Fibroblast of the aortic adventitia (primary cell): ENCODE data around the gene PPP2R5D. TPM values are rescaled to one million over a fixed set of nuclear protein-coding genes. Genes with fewer than 3 reads are reported as not detected.

ENCODE experiments used
- DNase-seq: peaks from one replicate; pipeline ENCODE4 v3.0.0-alpha.2; 2010; ENCODE audit warnings: low read depth
- H3K4me3 ChIP-seq: 2 replicates; pipeline ENCODE4 v1.5.1; 2011; ENCODE audit warnings: low read depth, mild to moderate bottlenecking, control low read depth, low read length, moderate library complexity
- total RNA-seq: library from RNA; depleted of rRNA; stranded (reverse); fragments of >200 nt; gene quantifications from 2 replicates; pipeline ENCODE4 v1.2.3, GENCODE V29; 2012; ENCODE audit warnings: low replicate concordance
- TF ChIP-seq, protein P1 (sequence below): IDR thresholded peaks from 2 replicates; pipeline ENCODE4 v1.5.1; 2011; ENCODE audit warnings: mild to moderate bottlenecking, low read length, control low read depth, inconsistent platforms; ENCODE audit not compliant: insufficient read depth

PPP2R5D gene
- total RNA-seq, 1 donor: 46.9 TPM

DNA sequence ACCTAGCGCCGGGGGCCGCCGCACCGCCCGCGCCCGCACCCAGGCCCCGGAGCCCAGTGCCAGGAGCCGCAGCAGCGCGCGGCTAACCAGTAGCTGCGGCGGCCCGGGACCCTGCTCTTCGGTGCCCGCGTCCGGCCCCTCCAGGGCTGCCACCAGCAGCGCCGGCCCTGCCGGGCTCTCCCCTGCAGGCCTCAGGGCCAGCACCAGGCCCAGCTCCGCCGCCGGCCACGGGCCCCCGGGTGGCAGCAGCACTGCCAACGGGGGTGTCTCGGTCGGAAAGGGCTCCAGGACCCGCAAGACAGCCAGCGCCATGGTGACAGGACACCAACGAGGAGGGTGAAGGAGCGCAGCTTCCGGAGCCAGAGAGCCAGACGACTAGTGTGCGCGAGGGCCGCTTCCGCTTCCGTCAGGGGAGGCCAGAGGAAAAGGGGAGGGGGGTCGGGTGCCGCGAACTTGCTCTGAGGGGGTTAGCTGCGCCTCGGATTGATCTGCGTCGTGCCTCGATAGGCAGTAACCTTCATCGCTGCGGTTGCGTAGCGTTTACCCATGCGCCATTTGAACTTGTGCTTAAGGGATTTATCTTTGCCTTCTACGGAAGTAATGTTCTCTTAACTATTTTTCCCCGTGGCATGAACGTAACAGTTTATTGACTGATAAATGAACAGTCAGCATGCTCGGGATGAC lies 5.4 kb upstream of the PPP2R5D start, which contains the start of gene PEX6:
Gene PEX6 (minus strand): TSS at position 343 of the 684 bp plus-strand sequence. CDS start 31 bp downstream, at position 312.
- DNase-seq: peak; percentile 72

DNA sequence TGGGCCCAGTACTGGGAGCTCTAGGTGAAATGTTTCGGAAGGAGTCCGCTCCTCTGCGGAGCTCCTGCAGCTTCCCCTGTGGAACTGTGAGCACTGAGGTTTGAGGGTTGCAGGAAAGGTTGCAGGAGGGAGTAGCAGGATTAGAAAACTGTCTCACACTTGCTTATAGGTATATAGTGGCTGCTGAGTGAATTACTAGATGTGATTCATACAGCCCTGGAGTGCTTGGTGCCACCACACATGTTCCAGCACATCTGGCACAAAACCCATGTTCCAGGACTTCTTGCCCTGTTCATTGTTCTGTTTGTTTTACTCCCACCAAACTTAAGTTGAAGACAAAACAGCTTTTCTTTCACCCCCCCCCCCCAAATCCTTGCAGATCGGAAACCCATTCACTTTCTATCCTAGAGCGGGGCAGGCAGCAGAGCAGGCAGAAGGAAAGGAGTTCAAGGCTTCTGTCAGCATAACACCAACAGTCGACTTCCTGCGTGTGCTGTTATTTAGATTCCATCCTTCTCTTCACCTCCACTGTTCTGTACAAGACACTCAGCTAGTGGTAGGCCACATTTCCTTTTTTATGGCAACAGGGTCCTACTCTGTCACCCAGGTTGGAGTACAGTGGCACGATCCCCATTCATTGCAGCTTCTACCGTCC lies 4.7 kb upstream of the PPP2R5D start:
- TF ChIP-seq, protein P1, sequence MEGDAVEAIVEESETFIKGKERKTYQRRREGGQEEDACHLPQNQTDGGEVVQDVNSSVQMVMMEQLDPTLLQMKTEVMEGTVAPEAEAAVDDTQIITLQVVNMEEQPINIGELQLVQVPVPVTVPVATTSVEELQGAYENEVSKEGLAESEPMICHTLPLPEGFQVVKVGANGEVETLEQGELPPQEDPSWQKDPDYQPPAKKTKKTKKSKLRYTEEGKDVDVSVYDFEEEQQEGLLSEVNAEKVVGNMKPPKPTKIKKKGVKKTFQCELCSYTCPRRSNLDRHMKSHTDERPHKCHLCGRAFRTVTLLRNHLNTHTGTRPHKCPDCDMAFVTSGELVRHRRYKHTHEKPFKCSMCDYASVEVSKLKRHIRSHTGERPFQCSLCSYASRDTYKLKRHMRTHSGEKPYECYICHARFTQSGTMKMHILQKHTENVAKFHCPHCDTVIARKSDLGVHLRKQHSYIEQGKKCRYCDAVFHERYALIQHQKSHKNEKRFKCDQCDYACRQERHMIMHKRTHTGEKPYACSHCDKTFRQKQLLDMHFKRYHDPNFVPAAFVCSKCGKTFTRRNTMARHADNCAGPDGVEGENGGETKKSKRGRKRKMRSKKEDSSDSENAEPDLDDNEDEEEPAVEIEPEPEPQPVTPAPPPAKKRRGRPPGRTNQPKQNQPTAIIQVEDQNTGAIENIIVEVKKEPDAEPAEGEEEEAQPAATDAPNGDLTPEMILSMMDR: no peak
- peak; percentile 31 for DNase-seq
- peak overlapping the region; percentile 82 for H3K4me3 ChIP-seq

More for the DNA sequence above, 5.4 kb upstream of the PPP2R5D start, which contains the start of gene PEX6:
- TF ChIP-seq, protein P1: no peak
- peak within 1 kb of the TSS; percentile 82 for H3K4me3 ChIP-seq

DNA sequence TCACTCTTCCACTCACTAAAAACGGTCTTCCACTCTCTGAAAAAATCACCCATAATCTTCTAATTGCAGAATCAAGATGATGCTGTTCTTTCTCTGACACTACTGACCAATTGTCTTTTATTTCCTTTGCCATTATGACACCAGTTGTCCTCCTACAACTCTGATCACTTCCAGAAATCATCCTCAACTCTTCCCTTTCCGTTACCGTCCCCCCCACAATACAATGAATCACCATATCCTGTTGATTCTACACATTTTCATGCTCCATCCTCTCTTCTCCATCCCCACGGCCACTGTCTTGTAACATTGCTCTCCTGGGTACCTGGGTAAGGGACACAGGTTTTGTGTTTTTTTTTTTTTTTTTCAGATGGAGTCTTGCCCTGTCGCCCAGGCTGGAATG lies 2.5 kb upstream of the PPP2R5D start:
- TF ChIP-seq, protein P1: no peak
- no peak overlapping the region for H3K4me3 ChIP-seq
- DNase-seq: no peak

DNA sequence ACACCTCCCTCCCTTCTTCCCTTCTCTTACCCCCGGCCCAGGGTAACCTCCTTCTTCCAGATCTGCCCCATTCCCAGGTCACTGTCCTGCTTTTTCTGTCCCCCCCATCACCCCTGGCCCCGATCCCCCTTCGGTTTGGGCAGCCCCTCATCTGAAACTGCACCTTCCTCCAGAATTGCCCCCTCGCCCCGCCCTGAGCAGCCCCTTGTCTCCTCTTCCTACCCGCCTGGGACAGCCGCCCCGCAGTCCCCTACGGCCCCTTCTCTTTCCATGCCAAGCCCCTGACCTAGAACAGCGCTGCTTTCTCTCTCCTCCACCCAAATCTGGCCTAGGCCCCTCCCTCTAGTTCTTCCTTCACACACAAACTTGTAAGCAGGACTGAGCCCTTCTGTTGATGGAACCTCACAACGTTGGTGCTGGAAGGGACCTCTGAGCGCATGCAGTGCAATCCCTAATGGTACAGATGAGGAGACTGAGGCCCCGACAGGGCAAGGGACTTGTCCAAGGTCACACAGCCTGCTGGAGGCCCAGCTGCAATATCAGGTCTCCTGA lies 630 bp downstream of the PPP2R5D start:
- peak overlapping the region; percentile 79 for H3K4me3 ChIP-seq
- peak; percentile 28 for DNase-seq
- TF ChIP-seq, protein P1: no peak

DNA sequence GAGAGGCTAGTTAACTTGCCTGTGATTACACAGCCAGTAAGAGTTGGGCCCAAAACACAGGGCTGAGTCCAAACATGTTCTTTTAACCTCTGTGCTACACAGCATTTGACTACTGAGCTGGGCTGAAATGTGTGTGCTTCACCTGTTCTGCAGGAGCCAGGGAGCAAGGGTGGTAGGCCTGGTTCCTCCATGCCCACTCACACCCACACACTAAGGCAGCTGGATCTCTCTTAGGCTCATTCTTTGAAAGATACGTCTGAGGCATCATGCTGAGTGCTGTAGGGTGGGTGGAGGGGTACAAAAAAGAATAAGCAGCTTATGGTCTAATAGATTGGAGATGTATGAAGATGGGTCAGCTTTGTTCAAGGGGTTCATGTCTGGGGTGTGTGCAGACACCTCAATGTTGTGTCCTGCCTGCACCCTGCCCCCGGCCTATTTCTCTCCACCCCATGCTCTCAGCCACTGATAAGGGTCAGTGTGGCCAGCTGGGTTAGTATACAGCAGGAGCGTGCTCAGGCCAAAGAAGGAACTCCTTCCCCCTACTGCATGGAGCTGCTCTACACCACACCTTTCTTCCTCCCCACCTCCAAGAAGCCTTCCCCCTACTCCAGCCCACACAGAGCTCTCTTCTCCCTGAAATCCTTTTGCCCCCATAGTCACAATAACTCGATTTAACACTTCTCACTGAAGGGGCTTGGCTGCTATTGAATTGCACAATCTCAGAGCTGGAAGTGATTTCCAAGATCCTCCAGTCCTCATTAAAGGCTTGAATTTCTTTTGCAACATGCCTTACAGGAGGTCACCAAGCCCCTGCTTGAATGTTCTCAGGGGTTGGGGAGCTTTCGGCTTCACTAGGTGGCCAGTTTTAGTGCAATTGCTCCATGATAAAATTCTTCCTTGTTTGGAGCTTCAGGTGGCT lies 3.4 kb downstream of the PPP2R5D start:
- H3K4me3 ChIP-seq: no peak overlapping the region
- TF ChIP-seq, protein P1: no peak
- no peak for DNase-seq

- DNase-seq: peak; percentile 87
- H3K4me3 ChIP-seq: no peak overlapping the region
- TF ChIP-seq, protein P1: no peak
Observed at GRCh38 chr6:42988486-42989020, 4.2 kb downstream of the PPP2R5D start.
